ENCODE results near the gene EFNA5.

- TF ChIP-seq POLR2AphosphoS5 (IDR thresholded peaks at IDR 0.05), result no peak
- no peak for TF ChIP-seq POLR2A (IDR thresholded peaks at IDR 0.05)
- TF ChIP-seq CTCF (IDR thresholded peaks at IDR 0.05), result no peak
- no peak for TF ChIP-seq EP300 (IDR thresholded peaks at IDR 0.05)
These were observed at the start of gene EFNA5 for GRCh38 chr5:107670932-107671741.

Measured in suprapubic skin (tissue), 4 donors.